AG09319 (cell line): ENCODE results near the gene CCDC174.

Source experiments
- DNase-seq: peaks from one replicate; pipeline ENCODE4 v3.0.0-alpha.2; 2010; ENCODE audit warnings: low read depth; ENCODE audit errors: extremely low read depth
- CTCF ChIP-seq: IDR thresholded peaks from 2 replicates; pipeline ENCODE4 v1.5.1; 2011; ENCODE audit warnings: low read depth, mild to moderate bottlenecking, inconsistent platforms, low read length, moderate library complexity

The CCDC174 gene

GRCh38 chr3:14657579-14657978 is 6.0 kb downstream of the CCDC174 start:
- no peak for TF ChIP-seq CTCF

GRCh38 chr3:14658978-14659377 is 7.4 kb downstream of the CCDC174 start:
- no peak for TF ChIP-seq CTCF
- DNase-seq, result no peak

More at GRCh38 chr3:14657579-14657978, 6.0 kb downstream of the CCDC174 start:
- no peak for DNase-seq

GRCh38 chr3:14660942-14661341 is 9.4 kb downstream of the CCDC174 start:
- no peak for TF ChIP-seq CTCF
- DNase-seq, result no peak

- DNase-seq, result no peak
- no peak for TF ChIP-seq CTCF
These were observed 12.0 kb downstream of the CCDC174 start for GRCh38 chr3:14663396-14664135.

GRCh38 chr3:14664170-14664569 is 12.6 kb downstream of the CCDC174 start:
- DNase-seq, result no peak
- no peak for TF ChIP-seq CTCF

- TF ChIP-seq CTCF, result no peak
- no peak for DNase-seq
These were observed 21.0 kb downstream of the CCDC174 start for GRCh38 chr3:14672588-14672987.

- TF ChIP-seq CTCF, result no peak
- DNase-seq, result no peak
These were observed 23.3 kb downstream of the CCDC174 start, which contains the start of gene C3orf20 for GRCh38 chr3:14674841-14675240. C3orf20 (plus strand) TSS chr3:14675141; CDS start chr3:14682714, 7,573 bp downstream.
